Measurements from ENCODE around the gene CHST4. TPM values are rescaled to one million over a fixed set of nuclear protein-coding genes. Genes with fewer than 3 reads are reported as not detected.

Gene CHST4
- total RNA-seq, 2 donors from 2014 or later = 0.18 to 1.2 TPM

DNA sequence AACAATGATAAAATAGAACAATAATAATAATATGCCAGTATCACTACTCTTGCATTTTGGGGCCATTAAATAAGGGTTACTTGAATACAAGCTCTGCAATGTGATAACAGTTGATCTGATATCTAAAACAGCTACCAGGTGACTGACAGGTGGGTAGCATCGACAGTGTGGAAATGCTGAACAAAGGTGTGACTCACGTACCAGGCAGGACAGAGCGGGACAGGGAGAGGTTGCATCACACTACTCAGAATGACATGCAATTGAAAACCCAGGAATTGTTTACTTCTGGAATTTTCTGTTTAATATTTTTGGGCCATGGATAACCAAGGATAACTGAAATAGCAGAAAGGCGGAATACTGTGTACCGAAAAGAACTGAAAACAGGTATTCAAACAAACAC lies 21.3 kb upstream of the CHST4 start:
- Histone ChIP-seq H3K4me3 (no peak overlapping the region), H3K4me1 (replicated peaks) (no peaks in the 10 kb centered on the region), H3K9me3 (no peaks in the 10 kb centered on the region), H3K27ac (no peak overlapping the region), H3K36me3 (no peaks in the 10 kb centered on the region), H3K27me3 (replicated peaks; ENCODE audit: insufficient read depth) (no peaks in the 10 kb centered on the region)
- intact Hi-C loops (cut with DNase I) = no loop called here
- WGBS = 83% methylated on average over 5 of the region's 5 CpGs
- no peak for DNase-seq (ENCODE audit: low spot score)
- TF ChIP-seq POLR2AphosphoS5 (IDR thresholded peaks at IDR 0.05) (no peak), POLR2A (IDR thresholded peaks at IDR 0.05) (no peak)
- TF ChIP-seq, protein P1, sequence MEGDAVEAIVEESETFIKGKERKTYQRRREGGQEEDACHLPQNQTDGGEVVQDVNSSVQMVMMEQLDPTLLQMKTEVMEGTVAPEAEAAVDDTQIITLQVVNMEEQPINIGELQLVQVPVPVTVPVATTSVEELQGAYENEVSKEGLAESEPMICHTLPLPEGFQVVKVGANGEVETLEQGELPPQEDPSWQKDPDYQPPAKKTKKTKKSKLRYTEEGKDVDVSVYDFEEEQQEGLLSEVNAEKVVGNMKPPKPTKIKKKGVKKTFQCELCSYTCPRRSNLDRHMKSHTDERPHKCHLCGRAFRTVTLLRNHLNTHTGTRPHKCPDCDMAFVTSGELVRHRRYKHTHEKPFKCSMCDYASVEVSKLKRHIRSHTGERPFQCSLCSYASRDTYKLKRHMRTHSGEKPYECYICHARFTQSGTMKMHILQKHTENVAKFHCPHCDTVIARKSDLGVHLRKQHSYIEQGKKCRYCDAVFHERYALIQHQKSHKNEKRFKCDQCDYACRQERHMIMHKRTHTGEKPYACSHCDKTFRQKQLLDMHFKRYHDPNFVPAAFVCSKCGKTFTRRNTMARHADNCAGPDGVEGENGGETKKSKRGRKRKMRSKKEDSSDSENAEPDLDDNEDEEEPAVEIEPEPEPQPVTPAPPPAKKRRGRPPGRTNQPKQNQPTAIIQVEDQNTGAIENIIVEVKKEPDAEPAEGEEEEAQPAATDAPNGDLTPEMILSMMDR (IDR thresholded peaks at IDR 0.05) = no peak

DNA sequence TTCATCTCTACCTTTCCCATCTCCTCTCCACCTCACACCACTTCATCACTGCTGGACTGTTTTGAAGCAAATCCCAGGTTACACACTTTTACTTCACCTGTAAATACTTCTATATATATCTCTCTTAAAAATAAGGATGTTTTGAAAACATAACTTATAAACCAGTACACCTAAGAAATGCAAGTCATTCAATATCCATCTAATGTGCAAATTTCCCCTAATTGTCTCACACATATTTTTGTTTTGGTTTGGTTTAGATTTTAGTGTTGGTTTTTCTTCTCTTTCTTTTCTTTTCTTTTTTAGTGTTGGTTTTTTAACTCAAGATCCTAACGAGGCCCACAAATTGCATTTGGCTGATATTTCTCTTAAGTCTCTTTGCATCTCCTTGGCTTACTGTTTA lies 19.2 kb upstream of the CHST4 start:
- no peak for TF ChIP-seq POLR2AphosphoS5 (IDR thresholded peaks at IDR 0.05)
- TF ChIP-seq, protein P1 (IDR thresholded peaks at IDR 0.05) = no peak
- H3K36me3 ChIP-seq = no peaks in the 10 kb centered on the region
- intact Hi-C loops (cut with DNase I) = no loop called here
- DNase-seq (ENCODE audit: low spot score) = no peak
- H3K4me1 ChIP-seq (replicated peaks) = no peaks in the 10 kb centered on the region
- no peaks in the 10 kb centered on the region for H3K27me3 ChIP-seq (replicated peaks; ENCODE audit: insufficient read depth)
- no peak overlapping the region for H3K4me3 ChIP-seq
- no peak overlapping the region for H3K27ac ChIP-seq
- H3K9me3 ChIP-seq = no peaks in the 10 kb centered on the region
- WGBS = 62% methylated on average over 1 of the region's 1 CpG

DNA sequence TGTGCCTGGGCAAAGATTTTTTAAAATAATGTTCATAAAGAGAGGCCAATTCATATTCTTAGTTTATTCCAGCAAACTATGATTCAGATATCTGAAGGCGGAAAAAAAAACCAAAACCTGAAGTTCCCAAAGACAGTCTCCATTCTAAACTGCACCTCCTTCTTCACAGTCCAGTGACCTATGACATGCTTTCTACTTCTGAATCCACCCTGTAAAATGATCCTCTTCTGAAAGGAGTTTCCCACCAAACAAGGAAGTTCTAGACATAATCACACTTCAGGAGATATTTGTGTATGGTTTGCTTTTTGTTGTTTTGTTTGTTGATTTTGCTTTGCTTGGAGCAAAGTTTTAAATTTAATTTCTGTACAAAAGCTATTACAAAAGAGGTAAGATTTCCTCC lies 12.9 kb upstream of the CHST4 start:
- DNase-seq (ENCODE audit: low spot score) = no peak
- no peaks in the 10 kb centered on the region for H3K9me3 ChIP-seq
- TF ChIP-seq POLR2AphosphoS5 (IDR thresholded peaks at IDR 0.05) = no peak
- TF ChIP-seq, protein P1 (IDR thresholded peaks at IDR 0.05) = no peak
- TF ChIP-seq POLR2A (IDR thresholded peaks at IDR 0.05) = no peak
- no peak overlapping the region for H3K4me3 ChIP-seq
- H3K27ac ChIP-seq = no peak overlapping the region
- intact Hi-C loops (cut with DNase I) = no loop called here
- H3K4me1 ChIP-seq (replicated peaks) = no peaks in the 10 kb centered on the region
- no peaks in the 10 kb centered on the region for H3K27me3 ChIP-seq (replicated peaks; ENCODE audit: insufficient read depth)
- no peaks in the 10 kb centered on the region for H3K36me3 ChIP-seq
- WGBS = 0% methylated on average over 1 of the region's 1 CpG

DNA sequence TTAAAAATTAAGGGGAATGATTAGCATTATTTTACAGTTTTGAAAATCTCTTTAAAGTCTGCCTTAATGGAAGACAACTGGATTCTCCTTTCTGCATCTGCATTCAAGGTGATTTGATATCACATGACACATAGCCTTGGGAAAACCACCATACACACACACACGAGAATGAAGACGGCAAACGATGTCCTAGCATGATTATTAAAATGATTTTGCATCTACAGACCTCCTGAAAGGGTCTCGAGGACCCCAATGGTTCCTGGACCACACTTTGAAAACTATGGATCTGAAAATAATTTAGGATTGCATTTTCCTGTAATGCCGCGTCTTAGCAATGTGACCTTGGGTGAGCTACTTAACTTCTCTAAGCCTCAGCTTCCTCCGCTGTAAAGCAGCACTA lies 11.8 kb upstream of the CHST4 start:
- Histone ChIP-seq H3K9me3 (no peaks in the 10 kb centered on the region), H3K27me3 (replicated peaks; ENCODE audit: insufficient read depth) (no peaks in the 10 kb centered on the region), H3K4me3 (no peak overlapping the region), H3K27ac (no peak overlapping the region), H3K36me3 (no peaks in the 10 kb centered on the region), H3K4me1 (replicated peaks) (no peaks in the 10 kb centered on the region)
- intact Hi-C loops (cut with DNase I) = no loop called here
- DNase-seq (ENCODE audit: low spot score) = no peak
- TF ChIP-seq POLR2AphosphoS5 (IDR thresholded peaks at IDR 0.05) = no peak
- 90% methylated on average over 7 of the region's 7 CpGs for WGBS

DNA sequence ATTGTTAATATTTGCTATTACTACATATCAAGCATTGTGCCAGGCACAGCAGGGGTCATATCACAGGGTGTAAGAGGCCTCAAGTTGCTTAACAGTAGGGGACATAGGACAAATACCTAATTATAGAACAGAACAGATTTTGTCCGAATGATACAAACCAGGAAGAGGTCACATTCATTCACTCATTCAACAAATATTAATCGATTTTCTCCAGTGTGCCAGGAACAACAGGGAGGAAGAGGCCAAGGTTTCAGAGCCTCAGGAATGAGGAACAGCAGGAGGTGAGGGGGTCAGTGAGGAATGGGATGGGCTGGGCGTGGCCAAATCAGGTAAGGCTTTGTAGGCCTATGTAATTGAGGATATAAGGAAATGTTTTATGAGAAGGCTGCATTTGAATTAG lies 11.2 kb upstream of the CHST4 start:
- H3K36me3 ChIP-seq = no peaks in the 10 kb centered on the region
- H3K27me3 ChIP-seq (replicated peaks; ENCODE audit: insufficient read depth) = no peaks in the 10 kb centered on the region
- intact Hi-C loops (cut with DNase I) = no loop called here
- WGBS = 87% methylated on average over 3 of the region's 3 CpGs
- no peaks in the 10 kb centered on the region for H3K4me1 ChIP-seq (replicated peaks)
- no peak overlapping the region for H3K4me3 ChIP-seq
- no peak for DNase-seq (ENCODE audit: low spot score)
- H3K9me3 ChIP-seq = no peaks in the 10 kb centered on the region
- no peak for TF ChIP-seq POLR2A (IDR thresholded peaks at IDR 0.05)
- TF ChIP-seq POLR2AphosphoS5 (IDR thresholded peaks at IDR 0.05) = no peak
- TF ChIP-seq, protein P1 (IDR thresholded peaks at IDR 0.05) = no peak
- no peak overlapping the region for H3K27ac ChIP-seq

Data from prostate gland (tissue), 2 donors.